IPS DF 6.9 (cell line): ENCODE measurements around the gene SLC7A5.
"Not testable (repeated sequence)": the region's sequence is repeated elsewhere in the genome, so short reads cannot be mapped to it uniquely, and the experiment has no call there.

Experiments
- DNase-seq: peaks from one replicate; pipeline ENCODE4 v3.0.0-alpha.2; 2013; ENCODE audit warnings: low read depth, low spot score
- H3K27ac ChIP-seq: one replicate; pipeline ENCODE4 v1.5.1; 2013; ENCODE audit warnings: low read length, control low read depth
- H3K27me3 ChIP-seq: 2 replicates; pipeline ENCODE4 v1.6.1; 2013; ENCODE audit warnings: mild to moderate bottlenecking, low read length; ENCODE audit not compliant: control insufficient read depth, insufficient read depth
- H3K36me3 ChIP-seq: 2 replicates; pipeline ENCODE4 v1.6.1; 2013; ENCODE audit warnings: low read length; ENCODE audit not compliant: control insufficient read depth, insufficient read depth
- H3K4me1 ChIP-seq: 2 replicates; pipeline ENCODE4 v1.6.1; 2013; ENCODE audit warnings: low read length; ENCODE audit not compliant: control insufficient read depth, insufficient read depth
- H3K4me3 ChIP-seq: 2 replicates; pipeline ENCODE4 v1.5.1; 2013; ENCODE audit warnings: mild to moderate bottlenecking, low read length
- H3K9me3 ChIP-seq: 2 replicates; pipeline ENCODE4 v1.6.1; 2013; ENCODE audit warnings: low read length, inconsistent platforms; ENCODE audit not compliant: control insufficient read depth, insufficient read depth
- WGBS: extraction: QIAGEN DNeasy Blood & Tissue Kit; methylation state at CpG from one replicate; pipeline ENCODE4 v1.1.7; 2013; ENCODE audit warnings: mixed read lengths, missing lambda C conversion rate; ENCODE audit not compliant: insufficient read length, insufficient coverage; 5-methylcytosine and 5-hydroxymethylcytosine counted together

SLC7A5 gene

GRCh38 chr16:87858151-87858993 is 10.9 kb downstream of the SLC7A5 start:
- WGBS = no CpG with 5 or more reads among the region's 27 CpGs
- DNase-seq, H3K36me3 ChIP-seq, H3K4me3 ChIP-seq, H3K27ac ChIP-seq, H3K9me3 ChIP-seq, H3K27me3 ChIP-seq: not testable (repeated sequence)
- H3K4me1 ChIP-seq = peaks cover 12% of the 10 kb centered on the region

- no CpG with 5 or more reads among the region's 15 CpGs for WGBS
- no peak overlapping the region for H3K4me3 ChIP-seq
- no peaks in the 10 kb centered on the region for H3K27me3 ChIP-seq
- H3K36me3 ChIP-seq = peaks cover 10% of the 10 kb centered on the region; the same call in 1 of the 2 replicates
- H3K4me1 ChIP-seq = peaks cover 17% of the 10 kb centered on the region
- no peaks in the 10 kb centered on the region for H3K9me3 ChIP-seq
- H3K27ac ChIP-seq = no peak overlapping the region
- no peak for DNase-seq
Observed at GRCh38 chr16:87856791-87857228, 12.5 kb downstream of the SLC7A5 start.

GRCh38 chr16:87855852-87856715 is 13.2 kb downstream of the SLC7A5 start:
- Histone ChIP-seq H3K27me3 (no peaks in the 10 kb centered on the region), H3K4me3 (no peak overlapping the region), H3K36me3 (peaks cover 14% of the 10 kb centered on the region; the same call in 1 of the 2 replicates), H3K9me3 (no peaks in the 10 kb centered on the region), H3K4me1 (peaks cover 17% of the 10 kb centered on the region), H3K27ac (no peak overlapping the region)
- no peak for DNase-seq
- no CpG with 5 or more reads among the region's 26 CpGs for WGBS

GRCh38 chr16:87854907-87855683 is 14.2 kb downstream of the SLC7A5 start:
- H3K9me3 ChIP-seq = no peaks in the 10 kb centered on the region
- H3K36me3 ChIP-seq = peaks cover 20% of the 10 kb centered on the region
- H3K27ac ChIP-seq = no peak overlapping the region
- no peak for DNase-seq
- H3K4me1 ChIP-seq = peaks cover 16% of the 10 kb centered on the region
- WGBS = no CpG with 5 or more reads among the region's 22 CpGs
- no peak overlapping the region for H3K4me3 ChIP-seq
- no peaks in the 10 kb centered on the region for H3K27me3 ChIP-seq

GRCh38 chr16:87854053-87854906 is 15.0 kb downstream of the SLC7A5 start:
- Histone ChIP-seq H3K27me3 (no peaks in the 10 kb centered on the region), H3K27ac (no peak overlapping the region), H3K4me3 (no peak overlapping the region), H3K9me3 (no peaks in the 10 kb centered on the region), H3K36me3 (peaks cover 25% of the 10 kb centered on the region), H3K4me1 (peaks cover 17% of the 10 kb centered on the region)
- WGBS = no CpG with 5 or more reads among the region's 21 CpGs
- no peak for DNase-seq

GRCh38 chr16:87853411-87854052 is 15.8 kb downstream of the SLC7A5 start:
- Histone ChIP-seq H3K27me3 (no peaks in the 10 kb centered on the region), H3K36me3 (peaks cover 25% of the 10 kb centered on the region), H3K4me3 (no peak overlapping the region), H3K4me1 (peaks cover 17% of the 10 kb centered on the region), H3K27ac (no peak overlapping the region), H3K9me3 (no peaks in the 10 kb centered on the region)
- no peak for DNase-seq
- no CpG with 5 or more reads among the region's 25 CpGs for WGBS

GRCh38 chr16:87851601-87852000 is 17.7 kb downstream of the SLC7A5 start:
- Histone ChIP-seq H3K36me3 (peaks cover 25% of the 10 kb centered on the region), H3K4me1 (peaks cover 17% of the 10 kb centered on the region), H3K27ac (no peak overlapping the region)

GRCh38 chr16:87851141-87851587 is 18.1 kb downstream of the SLC7A5 start:
- H3K9me3 ChIP-seq = no peaks in the 10 kb centered on the region
- H3K36me3 ChIP-seq = peaks cover 25% of the 10 kb centered on the region
- H3K4me3 ChIP-seq = no peak overlapping the region
- WGBS = no CpG with 5 or more reads among the region's 14 CpGs
- peaks cover 17% of the 10 kb centered on the region for H3K4me1 ChIP-seq
- no peaks in the 10 kb centered on the region for H3K27me3 ChIP-seq
- no peak for DNase-seq
- no peak overlapping the region for H3K27ac ChIP-seq

More at GRCh38 chr16:87851601-87852000, 17.7 kb downstream of the SLC7A5 start:
- WGBS = no CpG with 5 or more reads among the region's 21 CpGs
- no peaks in the 10 kb centered on the region for H3K9me3 ChIP-seq
- no peak overlapping the region for H3K4me3 ChIP-seq
- no peaks in the 10 kb centered on the region for H3K27me3 ChIP-seq
- no peak for DNase-seq
